HepG2 (cell line): ENCODE results near the gene GPR155. TPM values are rescaled to one million over a fixed set of nuclear protein-coding genes. Genes with fewer than 3 reads are reported as not detected.

ENCODE experiments used
- ARID2 ChIP-seq: sonication (generic); formaldehyde crosslinking; IDR thresholded peaks from 2 replicates; pipeline ENCODE4 v1.8.1; 2022; ENCODE audit warnings: mild to moderate bottlenecking, missing genetic modification reagents, borderline replicate concordance
- BRCA1 ChIP-seq: sonication (generic); formaldehyde crosslinking; IDR thresholded peaks from 2 replicates; pipeline ENCODE4 v1.4.0; 2020; ENCODE audit warnings: missing genetic modification reagents
- CBFB ChIP-seq: sonication (generic); formaldehyde crosslinking; IDR thresholded peaks from 2 replicates; pipeline ENCODE4 v1.4.0; 2020; ENCODE audit warnings: missing genetic modification reagents
- CENPX ChIP-seq: sonication (generic); formaldehyde crosslinking; IDR thresholded peaks from 2 replicates; pipeline ENCODE4 v1.9.0; 2021; ENCODE audit warnings: mild to moderate bottlenecking, missing genetic modification reagents, moderate library complexity
- FOXM1 ChIP-seq: sonication (generic); formaldehyde crosslinking; IDR thresholded peaks from 2 replicates; pipeline ENCODE4 v1.5.0; 2020; ENCODE audit warnings: missing genetic modification reagents
- HOXA3 ChIP-seq: sonication (generic); formaldehyde crosslinking; IDR thresholded peaks from 2 replicates; pipeline ENCODE4 v1.5.0; 2020; ENCODE audit warnings: missing genetic modification reagents
- KAT8 ChIP-seq: IDR thresholded peaks from 2 replicates; pipeline ENCODE4 v1.6.1; 2016; ENCODE audit warnings: missing genetic modification reagents, missing compliant biosample characterization
- MED8 ChIP-seq: sonication (generic); formaldehyde crosslinking; IDR thresholded peaks from 2 replicates; pipeline ENCODE4 v1.8.1; 2023; ENCODE audit warnings: mild to moderate bottlenecking, missing genetic modification reagents; ENCODE audit not compliant: insufficient replicate concordance
- NFKBIZ ChIP-seq: IDR thresholded peaks from 2 replicates; pipeline ENCODE4 v1.6.1; 2018; ENCODE audit warnings: missing genetic modification reagents, missing compliant biosample characterization
- NR1H2 ChIP-seq: sonication (generic); formaldehyde crosslinking; IDR thresholded peaks from 2 replicates; pipeline ENCODE4 v1.8.1; 2022; ENCODE audit warnings: low read depth, missing genetic modification reagents, borderline replicate concordance
- SMAD1 ChIP-seq: sonication (generic); formaldehyde crosslinking; IDR thresholded peaks from 2 replicates; pipeline ENCODE4 v1.4.0; 2020; ENCODE audit warnings: missing genetic modification reagents, low read depth, mild to moderate bottlenecking, borderline replicate concordance
- SP5 ChIP-seq: IDR thresholded peaks from 2 replicates; pipeline ENCODE4 v1.6.1; 2016; ENCODE audit warnings: low read depth, borderline replicate concordance
- SSRP1 ChIP-seq: IDR thresholded peaks from 2 replicates; pipeline ENCODE4 v1.6.1; 2016; ENCODE audit warnings: control low read depth
- TEAD3 ChIP-seq: optimal IDR thresholded peaks from 2 replicates; pipeline ENCODE3; 2016; ENCODE audit warnings: borderline replicate concordance
- ZFP1 ChIP-seq: IDR thresholded peaks from 2 replicates; pipeline ENCODE4 v1.6.1; 2016
- ZFP36L1 ChIP-seq: sonication (generic); formaldehyde crosslinking; IDR thresholded peaks from 2 replicates; pipeline ENCODE4 v1.8.0; 2022; ENCODE audit warnings: mild to moderate bottlenecking, missing genetic modification reagents, moderate library complexity
- ZNF253 ChIP-seq: sonication (generic); formaldehyde crosslinking; IDR thresholded peaks from 2 replicates; pipeline ENCODE4 v1.8.0; 2022; ENCODE audit warnings: mild to moderate bottlenecking, missing genetic modification reagents, borderline replicate concordance
- ZNF383 ChIP-seq: sonication (generic); formaldehyde crosslinking; IDR thresholded peaks from 2 replicates; pipeline ENCODE4 v1.4.0; 2020; ENCODE audit warnings: missing genetic modification reagents, mild to moderate bottlenecking, borderline replicate concordance
- ZNF432 ChIP-seq: sonication (generic); formaldehyde crosslinking; IDR thresholded peaks from 2 replicates; pipeline ENCODE4 v1.5.0; 2020; ENCODE audit warnings: missing genetic modification reagents, mild to moderate bottlenecking, borderline replicate concordance
- ZNF543 ChIP-seq: sonication (generic); formaldehyde crosslinking; IDR thresholded peaks from 2 replicates; pipeline ENCODE4 v1.4.0; 2020; ENCODE audit warnings: mild to moderate bottlenecking, missing genetic modification reagents
- ZNF615 ChIP-seq: sonication (generic); formaldehyde crosslinking; IDR thresholded peaks from 2 replicates; pipeline ENCODE4 v1.5.0; 2020; ENCODE audit warnings: mild to moderate bottlenecking, missing genetic modification reagents, borderline replicate concordance
- ZNF841 ChIP-seq: sonication (generic); formaldehyde crosslinking; IDR thresholded peaks from 2 replicates; pipeline ENCODE4 v1.8.1; 2023; ENCODE audit warnings: missing genetic modification reagents, borderline replicate concordance
- polyA plus RNA-seq, 8 experiments: library from polyadenylated mRNA; depleted of rRNA in 3 of 8; stranded (reverse) in 7 of 8; unstranded in 1 of 8; fragments of >200 nt; fragmentation: Illumina TruSeq in 4 of 8; extraction: Trizol in 4 of 8; gene quantifications; 2 replicates each; pipeline versions ENCODE4 v1.2.1 to v1.2.3, GENCODE V29; 2011 to 2016; ENCODE audit warnings: low read depth in 4 of 8, missing spikeins in 1 of 8, mixed read lengths in 1 of 8; ENCODE audit not compliant: insufficient read depth in 1 of 8
- total RNA-seq, 5 experiments: library from RNA; depleted of rRNA; stranded (reverse); fragments of >200 nt; fragmentation: Illumina TruSeq; extraction: Trizol; gene quantifications; 2 replicates each; pipeline ENCODE4 v1.2.3, GENCODE V29; 2016; ENCODE audit warnings: low read depth in 1 of 5
- TF ChIP-seq, protein P1 (sequence below): sonication (generic); formaldehyde crosslinking; IDR thresholded peaks from 2 replicates; pipeline ENCODE4 v1.5.1; 2020; ENCODE audit warnings: missing genetic modification reagents, mild to moderate bottlenecking, borderline replicate concordance
- TF ChIP-seq, protein P2 (sequence below): sonication (generic); formaldehyde crosslinking; IDR thresholded peaks from 2 replicates; pipeline ENCODE4 v1.5.0; 2020; ENCODE audit warnings: mild to moderate bottlenecking, missing genetic modification reagents
- TF ChIP-seq, protein P3 (sequence below): sonication (generic); formaldehyde crosslinking; IDR thresholded peaks from 2 replicates; pipeline ENCODE4 v1.4.0; 2020; ENCODE audit warnings: missing genetic modification reagents
- TF ChIP-seq, protein P4 (sequence below): sonication (generic); formaldehyde crosslinking; IDR thresholded peaks from 2 replicates; pipeline ENCODE4 v1.5.1; 2020; ENCODE audit warnings: mild to moderate bottlenecking, missing genetic modification reagents, moderate library complexity

The GPR155 gene
- total and polyA plus RNA-seq, 2 of the 13 experiments (the other 11 are each of a cell fraction or from before 2014, with no cell fraction given), result 0.15 to 0.49 TPM

DNA sequence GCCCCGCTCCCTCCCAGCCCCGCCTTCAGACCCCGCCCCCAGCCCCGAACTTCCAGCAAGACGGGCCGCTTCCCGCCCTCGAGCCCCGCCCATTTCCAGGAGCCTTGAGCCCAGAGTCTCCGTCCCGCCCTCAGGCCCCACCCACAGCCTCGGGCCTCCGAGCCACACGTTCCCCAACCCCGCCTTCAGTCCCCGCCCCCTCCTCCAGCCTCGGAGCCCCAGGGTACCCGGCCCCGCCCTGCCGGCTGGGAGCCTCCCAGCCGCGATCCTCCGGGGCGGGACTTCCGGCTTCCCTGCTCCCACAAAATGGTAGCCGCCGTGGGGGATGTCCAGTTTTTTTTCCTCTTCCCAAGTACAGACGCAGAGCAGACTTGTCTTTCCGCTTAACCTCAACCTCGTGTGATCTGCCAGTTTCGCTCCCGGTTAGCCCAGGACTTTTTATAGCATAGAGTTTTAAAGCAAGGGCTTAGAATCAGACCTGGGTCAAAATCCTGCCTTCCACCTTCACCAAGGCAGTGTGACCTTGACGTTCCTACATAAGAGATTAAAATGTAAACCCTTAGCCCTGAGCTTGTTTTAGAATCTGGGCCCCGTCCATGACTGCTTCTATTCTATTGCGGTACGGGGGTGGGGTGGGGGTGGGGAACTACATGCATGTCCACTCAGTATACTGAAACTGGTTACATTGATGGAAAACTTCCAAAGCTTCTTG lies 435 bp upstream of the GPR155 start (continued):
- no peak for TF ChIP-seq ZNF841
- TF ChIP-seq SP5 (CRISPR knock-in tag), result no peak
- TF ChIP-seq BRCA1 (CRISPR knock-in tag), result no peak
- TF ChIP-seq ZNF383 (CRISPR knock-in tag), result no peak
- TF ChIP-seq NFKBIZ (CRISPR knock-in tag), result no peak
- TF ChIP-seq MED8 (CRISPR knock-in tag), result no peak
- no peak for TF ChIP-seq CBFB (CRISPR knock-in tag)
- TF ChIP-seq ZFP1 (CRISPR knock-in tag), result 0 out of 2 replicates have a peak, but pooled peaks have one; percentile 21
- TF ChIP-seq ZNF253, result no peak
- no peak for TF ChIP-seq HOXA3
- TF ChIP-seq, protein P1, sequence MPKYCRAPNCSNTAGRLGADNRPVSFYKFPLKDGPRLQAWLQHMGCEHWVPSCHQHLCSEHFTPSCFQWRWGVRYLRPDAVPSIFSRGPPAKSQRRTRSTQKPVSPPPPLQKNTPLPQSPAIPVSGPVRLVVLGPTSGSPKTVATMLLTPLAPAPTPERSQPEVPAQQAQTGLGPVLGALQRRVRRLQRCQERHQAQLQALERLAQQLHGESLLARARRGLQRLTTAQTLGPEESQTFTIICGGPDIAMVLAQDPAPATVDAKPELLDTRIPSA (CRISPR knock-in tag), result no peak
- TF ChIP-seq ZNF543, result no peak
- no peak for TF ChIP-seq SSRP1 (CRISPR knock-in tag)
- TF ChIP-seq, protein P2, sequence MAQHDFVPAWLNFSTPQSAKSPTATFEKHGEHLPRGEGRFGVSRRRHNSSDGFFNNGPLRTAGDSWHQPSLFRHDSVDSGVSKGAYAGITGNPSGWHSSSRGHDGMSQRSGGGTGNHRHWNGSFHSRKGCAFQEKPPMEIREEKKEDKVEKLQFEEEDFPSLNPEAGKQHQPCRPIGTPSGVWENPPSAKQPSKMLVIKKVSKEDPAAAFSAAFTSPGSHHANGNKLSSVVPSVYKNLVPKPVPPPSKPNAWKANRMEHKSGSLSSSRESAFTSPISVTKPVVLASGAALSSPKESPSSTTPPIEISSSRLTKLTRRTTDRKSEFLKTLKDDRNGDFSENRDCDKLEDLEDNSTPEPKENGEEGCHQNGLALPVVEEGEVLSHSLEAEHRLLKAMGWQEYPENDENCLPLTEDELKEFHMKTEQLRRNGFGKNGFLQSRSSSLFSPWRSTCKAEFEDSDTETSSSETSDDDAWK (CRISPR knock-in tag), result no peak
- TF ChIP-seq, protein P3, sequence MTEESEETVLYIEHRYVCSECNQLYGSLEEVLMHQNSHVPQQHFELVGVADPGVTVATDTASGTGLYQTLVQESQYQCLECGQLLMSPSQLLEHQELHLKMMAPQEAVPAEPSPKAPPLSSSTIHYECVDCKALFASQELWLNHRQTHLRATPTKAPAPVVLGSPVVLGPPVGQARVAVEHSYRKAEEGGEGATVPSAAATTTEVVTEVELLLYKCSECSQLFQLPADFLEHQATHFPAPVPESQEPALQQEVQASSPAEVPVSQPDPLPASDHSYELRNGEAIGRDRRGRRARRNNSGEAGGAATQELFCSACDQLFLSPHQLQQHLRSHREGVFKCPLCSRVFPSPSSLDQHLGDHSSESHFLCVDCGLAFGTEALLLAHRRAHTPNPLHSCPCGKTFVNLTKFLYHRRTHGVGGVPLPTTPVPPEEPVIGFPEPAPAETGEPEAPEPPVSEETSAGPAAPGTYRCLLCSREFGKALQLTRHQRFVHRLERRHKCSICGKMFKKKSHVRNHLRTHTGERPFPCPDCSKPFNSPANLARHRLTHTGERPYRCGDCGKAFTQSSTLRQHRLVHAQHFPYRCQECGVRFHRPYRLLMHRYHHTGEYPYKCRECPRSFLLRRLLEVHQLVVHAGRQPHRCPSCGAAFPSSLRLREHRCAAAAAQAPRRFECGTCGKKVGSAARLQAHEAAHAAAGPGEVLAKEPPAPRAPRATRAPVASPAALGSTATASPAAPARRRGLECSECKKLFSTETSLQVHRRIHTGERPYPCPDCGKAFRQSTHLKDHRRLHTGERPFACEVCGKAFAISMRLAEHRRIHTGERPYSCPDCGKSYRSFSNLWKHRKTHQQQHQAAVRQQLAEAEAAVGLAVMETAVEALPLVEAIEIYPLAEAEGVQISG (CRISPR knock-in tag), result 0 out of 2 replicates have a peak, but pooled peaks have one; percentile 40
- TF ChIP-seq ZFP36L1 (CRISPR knock-in tag), result no peak
- TF ChIP-seq KAT8, result peak; percentile 88
- TF ChIP-seq FOXM1, result no peak
- TF ChIP-seq SMAD1 (CRISPR knock-in tag), result no peak
- no peak for TF ChIP-seq ARID2 (CRISPR knock-in tag)
- no peak for TF ChIP-seq ZNF615
- TF ChIP-seq ZNF432 (CRISPR knock-in tag), result no peak
- no peak for TF ChIP-seq NR1H2 (CRISPR knock-in tag)
- TF ChIP-seq, protein P4, sequence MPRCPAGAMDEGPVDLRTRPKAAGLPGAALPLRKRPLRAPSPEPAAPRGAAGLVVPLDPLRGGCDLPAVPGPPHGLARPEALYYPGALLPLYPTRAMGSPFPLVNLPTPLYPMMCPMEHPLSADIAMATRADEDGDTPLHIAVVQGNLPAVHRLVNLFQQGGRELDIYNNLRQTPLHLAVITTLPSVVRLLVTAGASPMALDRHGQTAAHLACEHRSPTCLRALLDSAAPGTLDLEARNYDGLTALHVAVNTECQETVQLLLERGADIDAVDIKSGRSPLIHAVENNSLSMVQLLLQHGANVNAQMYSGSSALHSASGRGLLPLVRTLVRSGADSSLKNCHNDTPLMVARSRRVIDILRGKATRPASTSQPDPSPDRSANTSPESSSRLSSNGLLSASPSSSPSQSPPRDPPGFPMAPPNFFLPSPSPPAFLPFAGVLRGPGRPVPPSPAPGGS (CRISPR knock-in tag), result no peak
- TF ChIP-seq CENPX (CRISPR knock-in tag), result no peak
- no peak for TF ChIP-seq TEAD3 (CRISPR knock-in tag)
